Brain microvascular endothelial cell (primary cell): ENCODE data around the gene MCTP2.

Experiments used
- DNase-seq: peaks from one replicate; pipeline ENCODE4 v3.0.0-alpha.2; 2020
- H3K27ac ChIP-seq: fragments of 250-450 bp; sonication (Bioruptor Pico); 2 replicates; pipeline ENCODE4 v1.5.1; 2020; ENCODE audit warnings: mild to moderate bottlenecking, moderate library complexity
- H3K27me3 ChIP-seq: fragments of 250-450 bp; sonication (Bioruptor Pico); replicated peaks from 2 replicates; pipeline ENCODE4 v1.5.1; 2020; ENCODE audit warnings: mild to moderate bottlenecking
- H3K36me3 ChIP-seq: fragments of 250-450 bp; sonication (Bioruptor Pico); replicated peaks from 2 replicates; pipeline ENCODE4 v1.5.1; 2020; ENCODE audit warnings: mild to moderate bottlenecking
- H3K4me3 ChIP-seq: 2 replicates; pipeline ENCODE4 v1.5.1; 2011; ENCODE audit warnings: low read depth, mild to moderate bottlenecking, control low read depth, low read length, moderate library complexity
- CTCF ChIP-seq: IDR thresholded peaks from 2 replicates; pipeline ENCODE4 v1.5.1; 2011; ENCODE audit warnings: low read depth, mild to moderate bottlenecking, moderate library complexity, low read length, control low read depth, inconsistent platforms; ENCODE audit errors: missing control alignments
- in situ Hi-C: cut with HindIII; loops from 2 replicates; pipeline ENCODE4 v1.10.0; 2017; ENCODE audit warnings: low sequenced_read_pairs, low pct_ligation_motif_present

The MCTP2 gene

GRCh38 chr15:94212291-94212690 is 19.1 kb upstream of the MCTP2 start:
- no peaks in the 10 kb centered on the region for H3K36me3 ChIP-seq
- H3K4me3 ChIP-seq, result no peak overlapping the region
- in situ Hi-C loops, result no loop called here
- no peak for TF ChIP-seq CTCF
- no peak overlapping the region for H3K27ac ChIP-seq
- DNase-seq, result no peak
- H3K27me3 ChIP-seq, result no peaks in the 10 kb centered on the region

- H3K27me3 ChIP-seq, result no peaks in the 10 kb centered on the region
- in situ Hi-C loops, result no loop called here
- H3K36me3 ChIP-seq, result no peaks in the 10 kb centered on the region
- H3K27ac ChIP-seq, result no peak overlapping the region
- H3K4me3 ChIP-seq, result no peak overlapping the region
- no peak for DNase-seq
- no peak for TF ChIP-seq CTCF
These were observed 5.7 kb upstream of the MCTP2 start for GRCh38 chr15:94225616-94226015.

DNA sequence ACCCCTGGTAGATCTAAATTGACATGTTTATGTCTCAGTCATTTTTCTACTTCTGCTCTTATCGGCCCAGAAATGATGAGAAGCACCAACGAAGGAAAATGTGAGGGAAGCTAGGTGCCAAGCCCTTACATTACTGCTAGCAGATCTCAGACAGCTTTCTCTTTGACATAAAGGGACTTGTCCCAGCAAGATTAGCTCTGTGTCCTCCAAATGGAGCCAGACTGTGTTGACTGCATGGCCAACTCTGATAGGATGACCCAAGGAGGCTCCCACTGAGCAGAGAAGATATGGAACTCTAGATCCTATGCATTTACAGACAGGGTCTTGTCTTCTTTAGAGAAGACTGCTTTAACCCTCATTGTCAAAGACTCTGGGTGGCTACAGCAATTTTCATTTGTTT is 2.8 kb upstream of the MCTP2 start:
- Histone ChIP-seq H3K4me3 (no peak overlapping the region), H3K27ac (no peak overlapping the region), H3K27me3 (no peaks in the 10 kb centered on the region), H3K36me3 (no peaks in the 10 kb centered on the region)
- no peak for TF ChIP-seq CTCF
- in situ Hi-C loops, result no loop called here
- DNase-seq, result no peak

GRCh38 chr15:94229591-94230369 is 1.6 kb upstream of the MCTP2 start:
- Histone ChIP-seq H3K27me3 (no peaks in the 10 kb centered on the region), H3K27ac (no peak overlapping the region), H3K4me3 (no peak overlapping the region), H3K36me3 (no peaks in the 10 kb centered on the region)
- no peak for TF ChIP-seq CTCF
- no peak for DNase-seq
- in situ Hi-C loops, result no loop called here

GRCh38 chr15:94230431-94230882 is 904 bp upstream of the MCTP2 start:
- Histone ChIP-seq H3K27ac (peak overlapping the region; percentile 47), H3K27me3 (no peaks in the 10 kb centered on the region), H3K36me3 (no peaks in the 10 kb centered on the region), H3K4me3 (peak overlapping the region; percentile 50)
- TF ChIP-seq CTCF, result no peak
- DNase-seq, result no peak
- in situ Hi-C loops, result no loop called here
